ENCODE results near the gene DPYSL4. TPM values are rescaled to one million over a fixed set of nuclear protein-coding genes. Genes with fewer than 3 reads are reported as not detected.

The DPYSL4 gene
- total and polyA plus RNA-seq, 12 donors, result 2.4 to 78.9 (median 30.6) TPM

DNA sequence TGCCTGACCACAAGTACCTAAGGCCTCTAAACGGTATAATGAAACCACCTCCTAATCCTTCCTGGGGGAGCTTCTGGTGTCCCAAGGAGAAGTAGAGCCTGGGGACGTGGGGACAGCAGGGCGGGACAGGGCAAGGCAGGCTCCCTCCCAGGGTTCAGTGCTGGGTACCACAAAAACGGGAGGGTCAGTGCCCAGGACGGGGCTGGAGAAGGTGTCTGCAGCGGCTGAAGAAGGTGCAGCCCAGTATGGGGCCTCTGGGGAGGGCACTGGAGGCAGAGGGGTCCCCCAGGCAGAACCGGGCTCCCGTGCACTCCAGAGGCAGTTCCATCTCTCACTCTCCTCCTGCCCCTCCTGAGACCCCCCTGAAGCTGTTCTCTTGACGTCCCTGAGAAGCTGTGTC lies 46.2 kb downstream of the DPYSL4 start:
- ATAC-seq (no peak), DNase-seq (peak in 1 of 2 donors; percentile 5)
- Histone ChIP-seq H3K4me1 (peaks cover 0 to 36% (median 0%) of the 10 kb centered on the region in 9 donors), H3K27ac (no peak overlapping the region), H3K4me3 (no peak overlapping the region), H3K27me3 (no peaks in the 10 kb centered on the region), H3K36me3 (no peaks in the 10 kb centered on the region), H3K9me3 (no peaks in the 10 kb centered on the region)
- TF ChIP-seq CTCF (IDR thresholded peaks at IDR 0.05), result no peak
- intact Hi-C loops (cut with DNase I), result no loop called here
- WGBS, 2 donors, result 87 to 94% methylated on average over 9 of the region's 9 CpGs

- H3K27ac ChIP-seq, result no peak overlapping the region
- no peaks in the 10 kb centered on the region for H3K9me3 ChIP-seq
- H3K36me3 ChIP-seq, result no peaks in the 10 kb centered on the region
- no peak overlapping the region for H3K4me3 ChIP-seq
- WGBS, 2 donors, result 80 to 85% methylated on average over 18 of the region's 18 CpGs
- TF ChIP-seq CTCF (IDR thresholded peaks at IDR 0.05), result no peak
- ATAC-seq (no peak), DNase-seq (peak in 1 of 2 donors; percentile 7)
- H3K27me3 ChIP-seq, result no peaks in the 10 kb centered on the region
- peaks cover 0 to 36% (median 0%) of the 10 kb centered on the region in 9 donors for H3K4me1 ChIP-seq
- intact Hi-C loops (cut with DNase I), result no loop called here
Measured at GRCh38 chr10:132233501-132234085, 46.8 kb downstream of the DPYSL4 start.

DNA sequence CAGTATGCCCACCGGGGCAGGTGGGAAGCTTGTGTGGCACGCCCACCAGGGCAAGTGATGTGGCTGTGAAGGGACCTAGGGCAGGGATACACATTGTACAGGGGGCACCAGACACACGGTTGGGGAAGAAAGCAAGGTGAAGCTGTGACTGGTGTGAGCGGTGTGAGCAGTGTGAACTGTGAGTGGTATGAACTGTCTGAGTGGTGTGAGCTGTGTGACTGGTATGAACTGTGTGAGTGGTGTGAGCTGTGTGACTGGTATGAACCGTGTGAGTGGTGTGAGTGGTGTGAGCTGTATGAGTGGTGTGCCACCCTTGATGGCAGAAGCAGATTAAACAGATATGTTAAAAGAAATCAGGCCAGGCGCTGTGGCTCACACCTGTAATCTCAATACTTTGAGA lies 48.1 kb downstream of the DPYSL4 start:
- Histone ChIP-seq H3K27ac (no peak overlapping the region), H3K36me3 (no peaks in the 10 kb centered on the region), H3K27me3 (no peaks in the 10 kb centered on the region), H3K4me3 (no peak overlapping the region), H3K9me3 (no peaks in the 10 kb centered on the region), H3K4me1 (peaks cover 0 to 30% (median 3%) of the 10 kb centered on the region in 9 donors)
- DNase-seq (peak in 1 of 2 donors; percentile 4), ATAC-seq (no peak)
- WGBS, 2 donors, result 97 to 98% methylated on average over 6 of the region's 6 CpGs
- TF ChIP-seq CTCF (IDR thresholded peaks at IDR 0.05), result no peak
- intact Hi-C loops (cut with DNase I), result loop anchor here in 1 of 10 donors (5.0 kb wide), 1 partner anchor 57 kb away; no protein-coding TSS in a partner anchor

DNA sequence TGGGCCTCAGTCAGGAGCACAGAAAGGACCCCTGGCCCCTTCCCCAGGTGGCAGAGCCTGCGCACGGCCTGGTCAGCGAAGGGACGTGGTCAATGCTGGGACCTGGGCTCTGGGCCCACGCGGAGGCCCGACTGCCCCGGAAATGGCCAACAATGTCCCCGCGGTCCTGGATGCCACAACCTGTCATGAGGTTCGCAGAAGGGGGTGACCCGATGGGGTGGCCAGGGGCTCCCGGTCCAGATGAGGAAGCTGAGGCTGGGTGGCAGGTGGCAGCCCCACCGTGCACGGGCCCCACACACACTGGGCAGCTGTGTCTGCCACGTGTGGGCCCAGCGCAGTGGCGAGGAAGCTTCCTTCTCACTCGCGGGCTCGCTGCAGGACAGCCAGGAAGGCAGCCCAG lies 49.4 kb downstream of the DPYSL4 start:
- ATAC-seq (no peak), DNase-seq (peak in 1 of 2 donors; percentile 8)
- Histone ChIP-seq H3K4me3 (no peak overlapping the region), H3K27me3 (no peaks in the 10 kb centered on the region), H3K9me3 (no peaks in the 10 kb centered on the region), H3K36me3 (no peaks in the 10 kb centered on the region), H3K4me1 (peaks cover 0 to 18% (median 0%) of the 10 kb centered on the region in 9 donors), H3K27ac (no peak overlapping the region)
- 93 to 95% methylated on average over 21 of the region's 21 CpGs for WGBS, 2 donors
- intact Hi-C loops (cut with DNase I), result loop anchor here in 1 of 10 donors (5.0 kb wide), 1 partner anchor 56 kb away; no protein-coding TSS in a partner anchor
- TF ChIP-seq CTCF (IDR thresholded peaks at IDR 0.05), result no peak
